ENCODE data around the gene NPBWR2. TPM values are rescaled to one million over a fixed set of nuclear protein-coding genes. Genes with fewer than 3 reads are reported as not detected.
A peak's percentile ranks its signal among the peaks of the same experiment; 100 is the strongest.

The NPBWR2 gene
- total RNA-seq, 1 experiment from 2014 or later = not detected

- DNase-seq (ENCODE audit: low spot score) = no peak
These were observed 22.6 kb downstream of the NPBWR2 start for GRCh38 chr20:64084685-64085152.

- no peak for DNase-seq (ENCODE audit: low spot score)
These were observed 23.3 kb downstream of the NPBWR2 start, which contains the start of gene LKAAEAR1 for GRCh38 chr20:64083804-64084684. TSS of gene LKAAEAR1 (minus strand) at chr20:64084398. CDS start at chr20:64084219, 179 bp downstream.

- DNase-seq (ENCODE audit: low spot score) = peak; percentile 54
These were observed 24.0 kb downstream of the NPBWR2 start for GRCh38 chr20:64083378-64083803.

GRCh38 chr20:64082820-64083377, 24.5 kb downstream of the NPBWR2 start:
- DNase-seq (ENCODE audit: low spot score) = no peak

GRCh38 chr20:64082126-64082731, 25.1 kb downstream of the NPBWR2 start:
- no peak for DNase-seq (ENCODE audit: low spot score)

GRCh38 chr20:64081624-64081964, 25.8 kb downstream of the NPBWR2 start:
- DNase-seq (ENCODE audit: low spot score) = no peak

DNA sequence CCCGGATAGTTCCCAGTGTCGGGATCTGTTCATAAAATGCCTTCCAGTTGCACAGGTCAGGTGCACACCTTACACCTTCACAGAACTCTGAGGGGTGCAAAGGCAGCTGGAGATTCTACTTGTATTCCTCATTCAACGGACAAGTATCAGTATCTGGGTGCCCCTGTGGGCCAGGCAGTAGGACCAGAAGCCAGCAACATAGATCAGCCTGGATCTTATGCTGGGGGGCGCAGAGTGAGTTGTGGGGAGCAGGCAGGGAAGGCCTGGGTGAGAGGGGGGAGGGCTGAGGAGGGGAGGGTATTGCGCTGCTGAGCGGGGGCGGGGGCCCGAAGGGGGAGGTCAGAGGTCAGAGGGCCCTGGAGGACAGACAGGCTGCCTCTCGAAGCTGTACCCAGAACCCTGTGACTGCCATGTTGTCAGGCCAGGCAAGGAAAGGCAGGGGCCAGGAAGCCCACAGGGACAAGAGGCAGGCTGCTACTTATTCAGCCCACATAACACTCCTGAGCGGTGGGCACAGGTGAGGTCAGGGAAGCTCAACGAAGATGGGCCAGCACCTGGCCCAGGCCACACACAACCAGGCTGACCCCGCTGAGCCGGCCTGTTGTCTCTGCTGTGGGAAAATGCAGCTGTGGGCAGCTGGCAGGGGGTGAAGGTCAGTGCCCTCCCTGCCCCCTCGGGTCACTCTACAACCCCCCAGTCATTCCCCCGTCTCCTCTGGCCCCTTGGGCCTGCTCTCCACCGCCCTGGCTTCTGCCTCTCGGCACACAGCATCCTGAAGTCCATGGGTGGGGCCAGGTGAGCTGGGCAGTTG, 26.3 kb downstream of the NPBWR2 start:
- no peak for DNase-seq (ENCODE audit: low spot score)

GRCh38 chr20:64080013-64080812, 27.2 kb downstream of the NPBWR2 start, which contains the start of gene OPRL1:
TSS of gene OPRL1 (plus strand) at chr20:64080082. CDS start at chr20:64092721, 12,639 bp downstream.
- DNase-seq (ENCODE audit: low spot score) = no peak

GRCh38 chr20:64079273-64080012, 27.9 kb downstream of the NPBWR2 start, which contains the start of gene RGS19:
TSS of gene RGS19 (minus strand) at chr20:64079518. CDS start at chr20:64076886, 2,632 bp downstream.
- DNase-seq (ENCODE audit: low spot score) = peak; percentile 52

GRCh38 chr20:64078934-64079272, 28.5 kb downstream of the NPBWR2 start:
- no peak for DNase-seq (ENCODE audit: low spot score)

DNA sequence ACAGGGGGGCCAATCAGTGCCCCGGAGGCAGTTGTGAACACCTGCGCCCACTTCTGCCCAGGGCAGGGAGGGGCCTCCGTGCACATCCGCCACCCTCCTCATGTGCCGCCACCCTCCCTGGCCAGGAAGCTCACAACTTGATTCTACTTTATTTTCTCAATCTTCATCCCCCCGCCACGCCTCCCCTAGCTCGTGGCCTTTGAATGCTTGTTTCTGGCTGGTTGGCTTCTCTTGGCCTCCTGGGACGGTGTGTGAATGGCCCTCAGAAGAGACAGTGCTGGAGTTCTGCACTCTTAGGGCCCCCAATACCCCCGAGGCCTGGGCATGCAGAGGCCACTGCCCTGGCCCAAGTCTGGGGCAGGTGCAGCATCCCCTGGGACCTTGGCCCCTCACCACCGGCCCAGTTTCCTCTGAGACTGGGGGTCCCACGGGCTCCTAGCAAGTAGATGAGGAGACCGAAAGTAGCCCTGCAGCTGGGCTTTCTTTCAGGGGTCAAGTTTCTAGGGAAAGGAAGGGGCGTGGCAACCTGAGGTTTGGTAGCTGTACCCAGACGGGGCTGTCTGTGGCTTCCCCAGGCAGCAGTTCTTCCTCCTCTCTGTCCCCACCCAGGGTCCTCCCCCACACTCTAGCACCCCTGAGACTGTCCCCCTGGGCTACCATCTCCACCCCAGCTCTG, 29.4 kb downstream of the NPBWR2 start:
- no peak for DNase-seq (ENCODE audit: low spot score)

- DNase-seq (ENCODE audit: low spot score) = no peak
These were observed 29.9 kb downstream of the NPBWR2 start for GRCh38 chr20:64077541-64077875.

DNA sequence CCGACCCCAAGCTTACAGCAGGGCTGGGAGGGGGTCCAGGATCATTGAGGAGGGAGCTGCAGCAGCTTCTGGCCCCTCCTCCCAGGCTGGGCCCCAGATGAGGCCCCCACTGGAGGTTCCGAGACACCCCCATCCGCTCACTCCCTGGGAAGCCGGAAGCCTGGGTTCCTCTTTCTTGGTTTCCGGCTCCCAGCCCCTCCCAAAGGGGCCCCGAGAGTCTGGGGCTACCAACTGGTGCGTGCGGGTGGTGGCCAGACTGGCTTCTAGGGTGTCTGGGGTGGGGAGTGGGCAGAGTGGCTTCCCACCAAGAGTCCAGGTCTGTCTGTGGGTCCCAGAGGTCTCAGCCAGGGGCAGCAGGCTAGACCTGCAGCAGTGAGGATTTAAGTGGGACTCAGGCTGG, 30.3 kb downstream of the NPBWR2 start:
- DNase-seq (ENCODE audit: low spot score) = no peak

DNA sequence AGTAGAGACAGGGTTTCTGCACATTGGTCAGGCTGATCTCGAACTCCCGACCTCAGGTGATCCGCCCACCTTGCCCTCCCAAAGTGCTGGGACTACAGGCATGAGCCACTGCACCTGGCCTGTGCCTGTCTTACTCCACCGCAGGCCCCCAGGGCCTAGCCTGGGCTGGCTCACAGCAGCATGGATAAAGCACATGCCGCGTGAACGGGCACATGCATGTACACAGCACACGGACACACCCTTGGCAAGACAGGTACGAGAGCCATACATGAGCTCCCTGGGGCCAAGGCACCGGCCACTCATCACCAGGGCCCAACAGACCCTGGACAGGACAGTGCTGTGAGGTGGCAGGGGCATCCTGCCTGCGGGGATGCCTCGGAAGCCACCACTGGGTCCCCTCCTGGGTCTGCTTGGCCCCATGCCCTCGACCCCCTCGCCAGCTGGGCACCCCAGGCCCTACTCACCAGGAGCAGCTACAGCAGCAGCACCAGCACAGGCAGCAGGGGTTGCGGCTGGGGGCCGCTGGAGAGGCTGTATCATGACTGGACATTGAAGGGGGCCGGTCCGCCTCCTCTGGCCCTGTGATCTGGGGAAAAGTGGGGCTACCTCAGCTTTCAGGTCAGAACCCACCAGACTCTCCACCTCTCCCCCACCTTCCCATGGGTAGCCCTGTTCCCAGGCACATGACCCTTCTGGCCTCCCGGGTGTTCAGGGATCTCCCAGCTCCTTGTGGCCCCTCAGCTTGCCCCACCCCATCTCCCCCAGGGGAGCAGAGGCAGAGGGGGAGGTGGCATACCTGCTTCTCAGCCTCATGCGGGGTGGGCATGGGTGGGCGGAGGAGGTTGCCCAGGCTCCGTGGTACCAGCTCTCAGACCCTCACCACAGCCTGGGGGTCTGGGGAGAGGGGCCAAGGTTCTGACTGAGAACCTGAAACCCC, 31.0 kb downstream of the NPBWR2 start:
- no peak for DNase-seq (ENCODE audit: low spot score)

DNA sequence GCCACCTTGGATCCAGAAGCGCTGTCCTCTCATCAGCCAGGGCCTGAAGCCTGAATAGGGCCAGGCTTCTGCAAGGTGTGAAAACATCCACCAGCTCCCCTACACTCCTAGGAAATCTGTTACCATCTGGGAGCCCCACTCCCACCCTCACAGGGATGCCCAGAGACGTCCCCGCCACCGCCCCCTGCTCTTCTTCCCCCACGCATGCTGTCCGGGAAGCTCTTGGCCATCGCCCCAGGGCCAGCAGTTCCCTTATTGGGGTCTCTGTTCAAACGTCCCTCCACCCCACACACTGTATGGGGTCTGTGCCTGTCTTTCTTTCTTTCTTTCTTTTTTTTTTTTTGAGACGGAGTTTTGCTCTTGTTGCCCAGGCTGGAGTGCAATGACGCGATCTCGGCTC, 31.8 kb downstream of the NPBWR2 start:
- DNase-seq (ENCODE audit: low spot score) = no peak

DNA sequence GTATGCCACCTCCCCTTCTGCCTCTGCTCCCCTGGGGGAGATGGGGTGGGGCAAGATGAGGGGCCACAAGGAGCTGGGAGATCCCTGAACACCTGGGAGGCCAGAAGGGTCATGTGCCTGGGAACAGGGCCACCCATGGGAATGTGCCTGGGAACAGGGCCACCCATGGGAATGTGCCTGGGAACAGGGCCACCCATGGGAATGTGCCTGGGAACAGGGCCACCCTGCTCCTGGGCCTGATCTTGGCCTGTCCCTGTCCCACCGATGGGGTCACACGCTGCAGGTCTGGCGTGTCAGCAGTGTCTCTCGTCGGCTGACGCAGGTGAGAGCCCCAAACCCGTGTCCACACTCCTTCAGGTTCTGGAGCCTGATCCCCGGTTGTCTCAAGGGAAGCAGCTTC, 32.4 kb downstream of the NPBWR2 start:
- DNase-seq (ENCODE audit: low spot score) = no peak

DNA sequence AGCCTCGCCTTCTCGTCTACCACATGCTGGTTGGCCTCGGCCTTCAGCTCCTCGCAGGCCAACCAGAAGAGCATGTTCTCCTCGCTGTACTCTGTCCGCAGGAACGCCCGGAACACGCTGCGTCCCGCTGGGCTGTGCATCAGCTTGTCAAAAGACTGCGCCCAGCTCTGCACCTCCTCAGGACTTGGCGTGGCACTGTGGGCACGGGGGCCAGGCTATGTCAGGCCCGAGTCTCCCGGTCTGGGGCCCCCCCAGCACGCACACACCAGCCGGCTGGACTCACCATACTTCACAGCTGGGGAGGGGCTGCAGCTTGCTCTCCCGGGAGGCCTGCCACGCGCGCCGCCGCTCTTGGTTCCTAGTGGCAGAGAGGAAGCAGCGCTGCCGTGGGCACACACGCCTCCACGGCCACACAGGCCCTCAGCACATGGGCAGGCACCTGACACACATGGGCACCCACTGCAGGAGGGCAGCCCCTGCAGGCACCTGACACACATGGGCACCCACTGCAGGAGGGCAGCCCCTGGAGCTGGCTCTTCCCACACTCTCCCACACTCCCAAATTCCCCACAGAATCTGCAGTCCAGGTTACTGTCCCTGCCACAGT, 33.1 kb downstream of the NPBWR2 start:
- no peak for DNase-seq (ENCODE audit: low spot score)

Measured in H4 (cell line).